Keratinocyte (primary cell): ENCODE measurements around the gene MAP2K2. TPM values are rescaled to one million over a fixed set of nuclear protein-coding genes. Genes with fewer than 3 reads are reported as not detected.

ENCODE experiments used
- DNase-seq: peaks from one replicate; pipeline ENCODE4 v3.0.0-alpha.2; 2011; ENCODE audit warnings: low read depth, missing footprints, low spot score
- FAIRE-seq: peaks from 2 replicates; lab custom pipeline; 2011; peaks lifted over from hg19 to GRCh38; lab: Jason Lieb, UNC
- H2AFZ ChIP-seq: 2 replicates; pipeline ENCODE4 v1.6.0; 2012; ENCODE audit warnings: low read length, control low read depth, inconsistent platforms; ENCODE audit not compliant: control insufficient read depth
- H3K27ac ChIP-seq: 2 replicates; pipeline ENCODE4 v1.5.1; 2011; ENCODE audit warnings: low read length; ENCODE audit not compliant: control insufficient read depth, insufficient read depth
- H3K27me3 ChIP-seq: 3 replicates; pipeline ENCODE4 v1.6.0; 2011; ENCODE audit warnings: low read length; ENCODE audit not compliant: control insufficient read depth, insufficient read depth; ENCODE audit errors: extremely low read depth
- H3K36me3 ChIP-seq, 2 experiments: 2 replicates in 1 of 2; 3 replicates in 1 of 2; pipeline ENCODE4 v1.5.1; 2011; ENCODE audit warnings: low read length in 2 of 2, mild to moderate bottlenecking in 1 of 2; ENCODE audit not compliant: control insufficient read depth in 2 of 2, insufficient read depth in 2 of 2; ENCODE audit errors: extremely low read depth in 1 of 2
- H3K4me1 ChIP-seq: 3 replicates; pipeline ENCODE4 v1.5.1; 2011; ENCODE audit warnings: low read length; ENCODE audit not compliant: control insufficient read depth, insufficient read depth; ENCODE audit errors: extremely low read depth
- H3K4me2 ChIP-seq: 3 replicates; pipeline ENCODE4 v1.6.0; 2011; ENCODE audit warnings: low read depth, low read length; ENCODE audit not compliant: control insufficient read depth, insufficient read depth; ENCODE audit errors: extremely low read depth
- H3K4me3 ChIP-seq, 3 experiments: fragments of 200-600 bp in 1 of 3; sonication (generic) in 1 of 3; 2 replicates in 2 of 3; 3 replicates in 1 of 3; pipeline ENCODE4 v1.5.1; 2011 to 2016; ENCODE audit warnings: low read length in 3 of 3, mild to moderate bottlenecking in 3 of 3, control low read depth in 2 of 3, inconsistent platforms in 1 of 3, low read depth in 1 of 3, mixed read lengths in 1 of 3, mixed run types in 1 of 3, moderate library complexity in 1 of 3; ENCODE audit not compliant: control insufficient read depth in 2 of 3, insufficient read depth in 2 of 3; ENCODE audit errors: extremely low read depth in 1 of 3
- H3K79me2 ChIP-seq: 2 replicates; pipeline ENCODE4 v1.6.0; 2012; ENCODE audit warnings: low read length; ENCODE audit not compliant: control insufficient read depth, insufficient read depth
- H3K9ac ChIP-seq: 3 replicates; pipeline ENCODE4 v1.6.0; 2011; ENCODE audit warnings: low read length; ENCODE audit not compliant: control insufficient read depth, insufficient read depth; ENCODE audit errors: extremely low read depth
- H3K9me1 ChIP-seq: 3 replicates; pipeline ENCODE4 v1.6.0; 2011; ENCODE audit warnings: low read length; ENCODE audit not compliant: control insufficient read depth, insufficient read depth; ENCODE audit errors: extremely low read depth
- H3K9me3 ChIP-seq: 2 replicates; pipeline ENCODE4 v1.5.1; 2012; ENCODE audit warnings: low read depth, low read length; ENCODE audit not compliant: control insufficient read depth
- H4K20me1 ChIP-seq: 3 replicates; pipeline ENCODE4 v1.6.0; 2011; ENCODE audit warnings: low read length; ENCODE audit not compliant: control insufficient read depth, insufficient read depth; ENCODE audit errors: extremely low read depth
- CTCF ChIP-seq, 3 experiments: IDR thresholded peaks in 1 of 3; conservative IDR thresholded peaks in 1 of 3; optimal IDR thresholded peaks in 1 of 3; 2 replicates in 2 of 3; 3 replicates in 1 of 3; pipeline versions ENCODE3 to v1.5.1; 2011; ENCODE audit warnings: low read length in 3 of 3, mild to moderate bottlenecking in 3 of 3, moderate library complexity in 2 of 3, control low read depth in 1 of 3, inconsistent platforms in 1 of 3; ENCODE audit not compliant: insufficient read depth in 2 of 3; ENCODE audit errors: extremely low read depth in 1 of 3
- EZH2 ChIP-seq: IDR thresholded peaks from one replicate; pipeline ENCODE4 v1.6.1; 2012; ENCODE audit warnings: inconsistent platforms, mild to moderate bottlenecking, low read length, moderate library complexity
- dilution Hi-C: fragments of 300-500 bp; cut with MboI; formaldehyde crosslinking; loops from one replicate; pipeline ENCODE4 v1.7.0; 2020; ENCODE audit warnings: low sequenced_read_pairs; ENCODE audit not compliant: extremely low pct_ligation_motif_present
- polyA plus RNA-seq, 5 experiments: library from polyadenylated mRNA; depleted of rRNA in 3 of 5; stranded (reverse) in 3 of 5; stranded (forward) in 1 of 5; unstranded in 1 of 5; fragments of >200 nt; gene quantifications; 1 replicate in 1 of 5; 2 replicates in 3 of 5; 3 replicates in 1 of 5; pipeline versions ENCODE4 v1.2.1 to v1.2.3, GENCODE V29; 2011 to 2012; ENCODE audit warnings: missing spikeins in 2 of 5, low read depth in 1 of 5, low replicate concordance in 1 of 5

Gene MAP2K2
- polyA plus RNA-seq, 1 donor (not counting 4 experiments of a cell fraction or from before 2014, with no cell fraction given), result 61.8 TPM

GRCh38 chr19:4051175-4052101 is 72.5 kb downstream of the MAP2K2 start:
- H3K27me3 ChIP-seq, result no peaks in the 10 kb centered on the region
- H2AFZ ChIP-seq, result no peak overlapping the region
- H3K27ac ChIP-seq, result peak overlapping the region; percentile 92
- FAIRE-seq (peak; percentile 36), DNase-seq (no peak)
- dilution Hi-C loops, result no loop called here
- peak overlapping the region; percentile 85 for H3K9ac ChIP-seq
- peak overlapping the region; percentile 24 to 61 (median 57) for H3K4me3 ChIP-seq
- H3K9me3 ChIP-seq, result no peaks in the 10 kb centered on the region
- peaks cover 31 to 46% of the 10 kb centered on the region in 2 experiments for H3K36me3 ChIP-seq
- peaks cover 5% of the 10 kb centered on the region for H3K9me1 ChIP-seq
- TF ChIP-seq EZH2, result no peak
- no peak for TF ChIP-seq CTCF (optimal IDR thresholded peaks at IDR 0.05 in 1 of 3, IDR thresholded peaks at IDR 0.05 in 1 of 3, conservative IDR thresholded peaks at IDR 0.05 in 1 of 3; ENCODE audit: extremely low read depth in 1 of 3, insufficient read depth in 2 of 3, low read length in 3 of 3)
- peaks cover 43% of the 10 kb centered on the region for H4K20me1 ChIP-seq
- peaks cover 26% of the 10 kb centered on the region for H3K4me1 ChIP-seq
- peaks cover 80% of the 10 kb centered on the region for H3K79me2 ChIP-seq
- peak overlapping the region; percentile 83 for H3K4me2 ChIP-seq

- Histone ChIP-seq H3K79me2 (peaks cover 77% of the 10 kb centered on the region), H3K4me3 (no peak overlapping the region), H3K9me1 (peaks cover 2% of the 10 kb centered on the region), H3K4me2 (no peak overlapping the region), H3K36me3 (peaks cover 33 to 34% of the 10 kb centered on the region in 2 experiments), H2AFZ (no peak overlapping the region), H3K27ac (no peak overlapping the region), H4K20me1 (peaks cover 37% of the 10 kb centered on the region), H3K9ac (no peak overlapping the region), H3K4me1 (peaks cover 26% of the 10 kb centered on the region), H3K9me3 (no peaks in the 10 kb centered on the region), H3K27me3 (no peaks in the 10 kb centered on the region)
- TF ChIP-seq EZH2 (no peak), CTCF (optimal IDR thresholded peaks at IDR 0.05 in 1 of 3, IDR thresholded peaks at IDR 0.05 in 1 of 3, conservative IDR thresholded peaks at IDR 0.05 in 1 of 3; ENCODE audit: extremely low read depth in 1 of 3, insufficient read depth in 2 of 3, low read length in 3 of 3) (no peak)
- no peak for FAIRE-seq
- DNase-seq, result no peak
- dilution Hi-C loops, result no loop called here
Measured at GRCh38 chr19:4049432-4049831, 74.5 kb downstream of the MAP2K2 start.
